HG02610 (cell line): ENCODE measurements around the gene OR6J1.
A peak's percentile ranks its signal among the peaks of the same experiment; 100 is the strongest.
"Not testable (repeated sequence)": the region's sequence is repeated elsewhere in the genome, so short reads cannot be mapped to it uniquely, and the experiment has no call there.

ENCODE experiments used
- ATAC-seq: cut with Tn5 transposase; IDR thresholded peaks from one replicate; pipeline ENCODE4 v1.9.1; 2021; ENCODE audit warnings: mild to moderate bottlenecking, moderate library complexity; ENCODE audit not compliant: unreplicated experiment

OR6J1 gene

DNA sequence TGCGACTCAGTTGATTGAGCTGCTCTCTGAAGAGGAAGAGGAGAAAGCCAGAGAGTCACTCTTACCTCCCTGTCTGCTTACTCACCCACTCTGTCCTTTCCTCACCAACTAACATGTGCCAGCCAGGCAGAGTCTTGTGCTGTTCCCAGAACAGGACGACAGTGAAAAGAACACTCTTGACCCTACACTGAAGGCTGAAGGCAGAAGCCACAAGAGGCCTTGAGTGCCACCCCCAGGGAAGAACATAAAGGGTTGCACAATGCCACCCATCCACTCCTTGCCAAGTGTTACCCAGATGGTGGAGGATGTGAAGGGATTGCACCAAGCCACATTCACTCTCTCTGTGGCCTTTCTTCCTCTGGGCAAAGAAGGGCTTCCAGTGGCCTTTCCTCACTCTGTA is 33.2 kb downstream of the OR6J1 start:
- ATAC-seq, result no peak

DNA sequence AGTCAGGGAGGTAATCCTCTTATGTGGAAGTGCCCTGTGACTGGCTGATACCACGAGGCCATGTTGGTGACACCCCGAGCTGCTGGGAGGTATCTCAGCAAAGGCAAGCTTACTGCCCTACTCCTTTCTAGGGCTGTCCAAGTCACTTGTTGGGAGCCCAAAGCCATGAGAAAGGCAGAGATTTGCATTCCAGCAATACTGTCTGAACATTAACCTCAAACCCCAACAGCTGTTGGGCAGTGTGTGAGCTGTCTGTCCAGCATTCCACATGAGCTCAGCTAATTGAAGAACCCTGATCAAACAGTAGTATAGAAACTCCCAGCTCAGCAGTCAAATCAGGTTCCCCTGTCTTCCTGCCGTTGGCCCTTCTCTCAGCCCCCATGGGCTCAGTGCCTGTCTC is 36.9 kb downstream of the OR6J1 start:
- ATAC-seq, result no peak

DNA sequence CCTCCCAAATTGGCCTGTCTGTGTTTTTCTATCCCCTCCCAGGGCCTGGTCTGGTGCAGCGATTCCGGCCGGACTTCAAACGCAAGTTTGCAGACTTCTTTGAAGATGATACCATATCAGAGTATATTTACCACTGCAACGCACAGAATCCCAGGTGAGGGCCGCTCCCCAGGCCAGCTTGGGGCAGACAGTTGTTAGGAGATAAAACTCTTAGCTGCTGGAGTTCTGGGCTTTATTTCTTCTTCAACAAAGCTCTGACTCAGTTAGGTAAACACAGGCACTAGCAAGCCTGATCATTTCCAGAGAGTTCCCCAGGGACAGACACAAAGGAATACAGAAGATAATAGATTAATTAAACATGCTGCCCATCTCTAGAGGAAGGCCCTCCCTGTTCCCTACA is 37.8 kb downstream of the OR6J1 start:
- ATAC-seq, result no peak

DNA sequence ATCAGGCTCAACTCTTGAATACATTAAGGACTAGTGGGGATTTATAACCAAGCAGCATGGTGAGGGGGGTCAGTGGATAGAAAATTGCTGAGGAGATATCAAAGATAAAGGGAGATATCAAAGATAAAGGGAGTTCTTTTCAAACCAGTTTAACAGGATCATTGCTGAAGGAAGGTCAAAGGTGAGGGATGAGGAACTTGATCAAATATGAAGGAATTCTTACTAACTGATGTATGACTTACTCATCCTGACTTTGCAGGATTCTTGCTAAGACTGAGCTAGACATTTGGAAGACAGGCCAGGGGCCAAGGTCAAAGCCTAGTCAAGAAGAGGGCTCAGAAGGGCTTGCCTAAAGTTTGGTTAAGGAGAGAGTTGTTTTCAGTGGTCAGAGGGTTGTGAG is 41.3 kb downstream of the OR6J1 start:
- no peak for ATAC-seq

DNA sequence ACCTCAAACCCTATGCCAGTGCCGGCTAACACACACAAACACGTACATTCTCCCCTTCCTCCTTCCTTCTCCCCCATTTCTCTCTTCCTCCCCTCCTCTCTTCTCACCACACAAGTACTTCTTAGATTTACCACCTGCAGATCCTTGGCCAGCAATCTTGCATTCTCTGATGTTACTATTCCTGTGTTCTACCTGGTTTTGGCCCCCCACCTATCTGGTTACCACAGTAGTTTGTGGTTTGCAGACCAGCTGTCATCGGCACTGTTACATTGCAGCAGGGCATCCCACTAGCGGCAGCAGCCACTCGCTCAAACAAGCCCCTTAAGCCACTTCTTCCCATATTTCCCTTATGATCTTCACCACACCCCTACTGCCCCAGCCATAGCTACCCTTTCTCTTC is 42.2 kb downstream of the OR6J1 start:
- no peak for ATAC-seq

DNA sequence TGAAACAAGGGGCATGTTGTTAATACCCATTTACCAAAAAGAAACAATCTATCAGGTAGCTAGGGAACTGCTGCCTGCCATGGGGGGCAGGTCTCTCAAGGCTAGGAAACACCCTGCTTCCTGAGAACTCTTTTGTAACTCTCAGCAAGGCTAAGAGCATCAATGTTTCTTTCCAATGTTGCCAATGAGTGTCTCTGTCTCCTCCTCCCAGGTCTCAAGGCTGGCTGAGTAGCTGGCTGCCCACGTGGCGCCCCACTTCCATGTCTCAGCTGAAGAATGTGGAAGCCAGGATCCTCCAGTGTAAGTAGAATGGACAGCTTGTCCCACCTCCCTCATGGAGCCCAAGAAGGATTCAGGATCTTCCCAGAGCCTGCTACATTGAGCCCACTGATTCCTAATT is 42.7 kb downstream of the OR6J1 start:
- no peak for ATAC-seq

DNA sequence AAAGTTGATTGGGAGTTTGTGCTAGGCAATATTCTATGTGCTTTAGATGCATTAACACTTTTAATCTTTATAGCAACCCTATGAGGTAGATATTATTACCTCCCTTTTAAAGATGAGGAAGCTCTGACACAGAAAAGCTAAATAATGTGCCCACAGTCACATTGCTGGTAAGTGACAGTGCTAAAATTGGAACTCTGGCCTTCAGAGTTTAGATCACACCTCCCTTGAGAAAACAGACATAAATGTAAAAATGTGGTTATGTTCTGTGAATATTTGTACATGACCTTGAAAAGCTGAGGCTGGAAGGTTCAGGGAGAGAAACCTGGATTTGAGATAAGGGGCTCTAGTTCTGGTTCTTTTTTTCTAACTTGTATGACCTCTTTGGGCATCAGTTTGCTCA is 44.1 kb downstream of the OR6J1 start:
- ATAC-seq, result no peak

DNA sequence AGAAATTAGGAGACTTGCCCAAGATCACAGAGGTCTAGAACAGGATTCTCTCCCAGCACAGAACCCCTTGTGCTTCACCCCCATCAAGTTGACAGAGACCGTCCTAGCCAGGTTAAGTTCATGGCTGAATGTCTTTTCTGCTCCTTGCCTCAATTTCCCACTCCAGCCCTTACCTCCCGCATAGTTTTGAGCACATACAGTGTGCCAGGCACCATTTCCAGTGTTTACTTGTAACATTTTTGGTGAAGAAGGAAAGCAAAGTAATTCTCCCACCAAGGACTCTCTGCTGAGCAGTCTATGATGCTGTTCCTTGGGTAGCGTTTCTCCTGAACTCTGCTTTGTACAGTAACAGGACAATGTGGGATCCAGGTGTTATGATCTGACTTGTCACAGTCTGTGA is 44.8 kb downstream of the OR6J1 start:
- no peak for ATAC-seq

DNA sequence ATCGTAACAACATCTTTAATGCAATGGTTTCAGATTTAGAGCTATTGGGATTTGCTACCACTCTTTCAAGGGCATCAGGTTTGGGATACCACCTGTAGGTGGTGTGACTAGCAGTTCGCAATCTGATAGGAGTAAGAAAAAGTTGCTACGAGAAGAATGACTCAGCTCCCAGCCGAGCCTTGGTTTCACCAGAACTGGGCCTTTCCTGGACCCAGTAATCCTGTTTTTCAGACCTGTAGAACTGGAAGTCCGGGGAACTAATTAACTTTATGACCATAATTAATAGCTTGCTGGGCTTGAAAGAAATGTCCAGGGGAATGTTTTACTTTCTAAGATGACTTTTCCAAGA is 45.3 kb downstream of the OR6J1 start:
- no peak for ATAC-seq

DNA sequence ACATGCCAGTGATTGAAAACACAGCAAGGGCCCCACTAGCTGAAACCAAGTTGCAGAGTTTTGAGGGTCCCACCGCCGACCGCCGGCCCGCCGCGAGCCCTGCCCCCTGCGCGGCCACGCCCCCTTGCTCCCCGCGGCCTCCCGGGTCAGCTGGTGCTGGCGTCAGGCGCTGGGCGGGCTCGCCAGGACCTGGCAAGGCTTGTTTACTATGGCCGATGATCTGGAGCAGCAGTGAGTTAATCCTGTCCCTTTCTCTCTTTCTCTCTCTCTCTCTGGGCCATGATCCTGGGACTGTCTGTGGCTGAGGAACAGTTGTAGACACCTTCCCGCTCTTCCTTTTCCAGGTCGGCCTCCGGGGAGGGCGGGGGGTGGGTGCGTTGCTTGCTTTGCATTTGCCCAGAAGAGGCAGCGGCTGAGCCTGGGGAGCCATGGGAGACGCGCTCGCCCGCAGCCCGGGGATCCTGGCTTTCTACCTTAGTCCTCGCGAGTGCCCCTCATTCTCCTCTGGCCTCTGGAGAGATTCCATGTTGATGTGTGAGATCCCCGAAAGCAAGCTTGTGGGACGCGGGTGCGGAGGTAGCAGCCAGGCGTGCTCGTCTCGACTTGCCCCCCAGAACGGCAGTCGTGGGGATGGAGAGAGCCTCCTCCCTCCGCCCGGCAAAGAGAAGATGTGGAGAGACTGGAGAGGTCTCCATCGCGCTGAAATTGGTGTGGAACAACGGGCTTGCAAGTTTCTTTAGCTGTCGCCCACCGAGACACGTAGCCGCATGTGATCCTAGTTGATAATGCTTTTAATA is 45.9 kb downstream of the OR6J1 start, which contains the start of gene ABHD4:
Gene ABHD4, plus strand, starts transcription at position 202 of the 797 bp plus-strand sequence. Its CDS starts 7 bp downstream, at position 209.
- ATAC-seq, result peak; percentile 67

DNA sequence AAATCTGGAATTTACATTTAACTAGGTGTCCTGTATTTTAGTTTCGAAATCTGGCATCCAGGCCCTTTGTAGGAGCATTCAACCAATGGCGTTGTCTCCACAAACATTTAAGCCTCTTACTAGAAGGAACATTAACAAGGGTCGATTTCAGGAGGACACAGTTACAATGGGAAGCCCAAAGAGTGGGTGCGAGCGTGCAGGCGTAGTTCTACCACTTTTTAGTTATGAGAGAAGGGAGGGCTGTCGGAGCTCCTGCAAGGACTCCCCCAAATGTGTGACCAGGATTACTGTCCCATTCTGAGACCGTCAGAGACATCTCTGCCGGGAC is 46.4 kb downstream of the OR6J1 start:
- no peak for ATAC-seq

DNA sequence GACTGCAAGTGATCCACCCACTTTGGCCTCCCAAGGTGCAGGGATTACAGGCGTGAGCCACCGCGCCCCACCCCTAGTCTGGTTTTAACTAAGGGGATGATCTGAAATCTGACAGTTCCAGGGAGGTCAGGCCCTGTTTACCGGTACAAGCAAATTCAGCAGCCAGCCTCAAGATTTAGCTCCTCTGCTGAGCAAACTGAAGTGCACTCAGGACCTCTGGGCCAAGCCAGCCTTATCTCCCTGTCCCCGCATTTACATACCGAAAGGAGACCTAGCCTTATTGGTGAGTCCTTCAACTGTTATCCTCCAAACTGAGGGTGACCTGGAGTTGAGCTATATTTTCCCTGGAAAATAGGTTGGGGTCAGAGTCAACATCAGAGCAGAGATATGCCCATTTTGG is 46.9 kb downstream of the OR6J1 start:
- no peak for ATAC-seq

DNA sequence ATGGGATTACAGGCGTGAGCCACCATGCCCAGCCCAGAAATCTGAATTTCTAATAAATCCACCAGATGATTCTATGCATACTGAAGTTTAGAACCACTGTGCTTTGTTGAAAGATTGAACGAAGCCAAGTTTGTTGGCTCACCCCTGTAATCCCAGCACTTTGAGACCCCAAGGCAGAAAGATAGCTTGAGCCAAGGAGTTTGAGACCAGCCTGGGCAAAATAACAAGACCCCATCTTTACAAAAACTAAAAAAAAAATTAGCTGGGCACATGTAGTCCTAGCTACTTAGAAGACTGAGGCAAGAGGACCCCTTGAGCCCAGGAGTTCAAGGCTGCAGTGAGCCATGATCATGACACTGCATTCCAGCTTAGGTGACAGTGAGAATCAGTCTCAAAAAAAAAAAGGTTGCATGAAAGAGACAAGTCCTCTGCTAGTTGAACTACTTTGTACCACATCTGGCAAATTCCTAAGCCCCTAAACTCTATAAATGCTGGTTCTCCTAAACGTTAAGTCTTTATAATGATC is 47.7 kb downstream of the OR6J1 start:
- no peak for ATAC-seq

DNA sequence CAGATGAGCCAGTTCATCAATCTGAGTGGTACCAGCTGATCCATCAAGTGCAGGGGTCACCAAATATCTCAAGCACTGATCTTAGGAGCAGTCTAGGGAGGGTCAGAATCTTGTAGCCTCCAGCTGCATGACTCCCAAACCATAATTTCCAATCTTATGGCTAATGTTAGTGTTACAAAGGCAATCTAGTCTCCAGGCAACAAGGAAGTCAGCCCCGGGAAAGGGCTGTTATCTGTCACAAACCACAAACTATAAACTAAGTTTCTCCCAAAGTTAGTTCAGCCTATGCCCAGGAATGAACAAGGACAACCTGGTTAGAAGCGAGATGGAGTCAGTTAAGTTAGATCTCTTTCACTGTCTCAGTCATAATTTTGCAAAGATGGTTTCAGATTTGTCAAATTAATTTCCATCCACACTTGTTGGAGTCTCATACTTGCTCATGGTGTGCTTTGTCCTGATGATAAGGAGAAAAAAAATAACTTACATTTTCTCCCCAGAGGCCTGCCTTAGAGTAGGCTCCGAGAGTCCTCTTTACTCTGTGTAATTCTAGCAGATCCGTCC is 49.9 kb downstream of the OR6J1 start:
- ATAC-seq, result no peak

DNA sequence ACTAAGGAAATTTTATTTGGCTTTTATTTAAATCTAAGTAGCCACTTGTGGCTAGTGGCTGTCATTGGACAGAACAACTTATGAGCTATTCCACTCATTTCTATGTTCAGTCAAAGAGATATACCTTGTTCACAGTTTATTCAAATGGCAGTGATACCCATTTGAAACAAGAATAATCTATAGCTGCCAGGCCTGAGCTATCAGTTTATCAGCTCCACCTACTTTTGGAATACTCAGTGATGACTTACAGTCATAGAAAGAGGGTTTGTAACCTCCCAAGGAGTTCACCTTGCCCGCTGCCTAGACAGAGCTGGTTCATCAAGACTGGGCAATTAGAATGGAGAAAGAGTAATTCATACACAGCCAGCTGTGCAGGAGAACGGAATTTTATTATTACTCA is 50.6 kb downstream of the OR6J1 start:
- no peak for ATAC-seq

DNA sequence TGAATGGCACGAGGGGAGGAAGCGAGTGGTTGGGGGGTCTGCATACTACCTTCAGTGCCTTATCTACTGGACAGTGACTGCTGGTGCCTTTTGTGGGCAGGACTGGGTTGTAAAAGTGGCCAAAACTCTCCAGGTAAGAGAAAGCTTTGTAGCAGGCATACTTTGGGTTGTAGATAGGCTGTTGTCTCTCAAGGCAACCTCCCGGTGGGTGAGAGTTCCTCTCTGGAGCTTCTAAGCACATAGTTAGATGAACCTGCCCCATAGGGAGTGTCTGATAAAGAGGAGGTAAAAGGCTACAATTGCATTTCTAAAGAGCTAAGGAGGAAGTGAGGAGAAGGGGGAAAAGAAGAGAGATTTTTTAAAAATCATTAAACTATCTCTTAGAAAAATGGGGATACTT is 51.0 kb downstream of the OR6J1 start:
- ATAC-seq, result no peak

DNA sequence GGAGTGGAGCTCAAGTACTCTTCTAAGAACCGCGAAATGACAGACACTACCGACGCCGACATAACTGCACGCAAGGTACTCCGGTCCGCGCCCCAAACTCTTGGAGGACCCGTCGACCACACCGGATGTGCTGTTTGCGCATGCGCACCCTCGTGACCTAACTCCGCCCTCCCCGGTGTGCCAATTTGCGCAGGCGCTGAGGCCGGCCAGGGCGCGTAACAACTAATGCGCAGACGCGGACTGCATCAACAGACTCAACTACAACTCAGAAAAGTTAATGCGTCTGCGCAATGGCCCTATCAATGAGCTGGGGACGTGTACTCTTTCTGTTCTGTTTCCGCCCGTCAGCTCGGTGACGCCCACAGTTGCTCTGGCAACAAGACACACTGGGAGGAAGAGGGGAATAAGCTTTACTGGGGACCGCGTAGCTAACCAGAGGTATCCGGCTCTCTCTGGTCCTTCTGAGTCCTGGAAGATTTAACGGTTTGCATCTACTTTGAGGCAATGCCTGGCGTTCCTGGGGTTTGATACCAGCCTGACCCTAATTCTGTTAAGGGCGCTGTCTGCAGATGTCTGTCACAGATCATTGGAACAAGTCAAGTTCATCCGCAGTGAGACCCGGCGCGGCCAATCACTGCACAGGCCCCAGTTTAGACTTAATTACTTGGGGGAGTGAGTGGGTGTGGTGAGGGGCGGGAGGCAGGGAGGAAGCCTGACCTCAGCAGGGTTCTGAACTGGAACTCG is 54.9 kb downstream of the OR6J1 start, which contains the start of gene DAD1:
Gene DAD1, minus strand, starts transcription at position 129 of the 744 bp plus-strand sequence. Its CDS starts 67 bp downstream, at position 62.
- peak; percentile 86 for ATAC-seq

DNA sequence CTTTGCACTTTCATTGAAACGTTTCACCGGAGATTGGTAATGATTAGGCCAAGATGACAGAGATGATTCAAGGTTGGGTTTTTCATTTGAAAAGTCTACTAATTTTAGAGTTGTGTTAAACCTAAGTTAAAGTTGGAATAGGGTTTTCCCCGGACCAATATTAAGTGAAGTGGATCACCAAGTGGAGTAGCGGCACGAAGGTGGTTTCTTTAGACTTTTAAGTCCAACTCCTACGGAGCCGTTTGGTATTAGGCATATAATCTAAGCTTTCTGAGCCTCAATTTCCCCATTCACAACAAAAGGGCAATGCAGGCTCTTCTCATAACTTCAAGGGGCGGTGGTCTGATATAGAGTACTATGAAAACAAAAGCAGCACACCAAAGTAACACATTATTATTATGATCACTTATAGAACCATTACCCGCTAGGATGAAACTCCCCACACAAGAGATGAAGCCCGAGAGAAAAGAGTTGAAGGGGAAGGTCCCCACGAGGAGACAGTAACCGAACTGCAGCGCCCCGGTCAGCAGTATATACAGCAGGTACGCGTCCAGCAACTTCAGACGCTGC is 55.5 kb downstream of the OR6J1 start:
- ATAC-seq, result no peak

DNA sequence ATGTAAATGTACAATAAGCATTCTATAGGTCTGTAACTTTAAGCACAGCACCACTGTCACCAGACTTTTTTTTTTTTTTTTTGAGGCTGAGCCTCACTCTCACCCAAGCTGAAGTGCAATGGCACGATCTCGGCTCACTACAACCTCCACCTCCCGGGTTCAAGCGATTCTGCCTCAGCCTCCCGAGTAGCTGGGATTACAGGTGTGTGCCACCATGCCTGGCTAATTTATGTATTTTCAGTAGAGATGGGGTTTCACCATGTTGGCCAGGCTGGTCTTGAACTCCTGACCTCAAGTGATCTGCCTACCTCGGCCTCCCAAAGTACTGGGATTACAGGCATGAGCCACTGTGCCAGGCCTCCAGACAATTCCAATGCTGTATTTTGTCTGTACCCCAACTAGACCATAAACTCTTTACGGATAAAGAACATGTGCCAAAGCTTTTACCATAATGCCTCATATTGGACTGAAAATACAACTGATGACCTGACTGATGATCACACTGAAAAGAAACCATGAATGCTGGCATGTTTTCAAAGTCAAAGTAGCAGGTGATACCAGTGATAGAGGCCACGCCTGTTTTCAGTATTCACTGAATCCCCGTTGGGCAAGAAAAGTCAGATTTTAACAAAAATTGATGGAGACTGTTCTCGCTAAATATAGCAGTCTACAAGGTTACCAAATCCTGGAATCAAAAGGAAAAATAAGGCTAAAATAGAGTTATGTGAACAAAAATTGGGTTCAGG is 56.3 kb downstream of the OR6J1 start:
- ATAC-seq, result not testable (repeated sequence)

DNA sequence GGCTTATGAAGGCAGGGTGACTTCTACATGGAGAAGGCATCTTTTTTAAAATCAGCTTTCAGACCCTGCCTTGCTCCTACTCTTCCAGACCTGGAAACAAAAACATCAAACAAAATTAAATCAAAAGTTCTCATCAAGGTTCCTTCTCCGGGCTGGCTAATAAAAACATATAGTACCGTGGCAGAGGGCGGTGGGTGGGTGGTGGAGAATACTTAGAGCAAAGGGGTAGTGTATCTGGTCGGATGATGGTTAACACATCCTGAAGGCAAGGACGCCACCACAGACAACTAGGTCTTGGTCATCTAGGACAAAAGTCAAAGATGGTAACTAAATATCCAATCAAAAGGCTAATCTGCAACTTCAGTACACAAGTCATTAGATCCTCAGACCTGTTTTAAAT is 56.9 kb downstream of the OR6J1 start:
- ATAC-seq, result no peak

DNA sequence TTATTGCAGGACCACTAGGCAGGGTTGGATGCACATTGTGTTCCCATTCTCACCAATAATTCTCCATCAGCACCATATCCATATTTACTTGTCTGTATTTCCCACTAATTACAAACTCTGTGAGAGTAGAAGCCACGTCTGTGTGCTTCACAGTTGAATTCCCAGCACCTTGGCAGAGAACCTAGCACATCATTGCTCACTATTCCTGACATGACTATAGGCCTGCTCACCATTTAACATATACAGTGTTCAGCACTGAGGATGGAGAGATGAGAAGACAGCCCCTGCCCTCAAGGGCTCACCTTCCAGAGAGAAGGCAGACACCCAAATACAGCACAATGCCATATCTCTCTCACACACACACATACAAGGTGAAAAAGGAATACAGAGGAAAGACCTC is 60.2 kb downstream of the OR6J1 start:
- ATAC-seq, result peak; percentile 33
